ENCODE measurements around the gene ASTN2.
A peak's percentile ranks its signal among the peaks of the same experiment; 100 is the strongest.

ASTN2 gene

GRCh38 chr9:116585896-116586295, 829.0 kb downstream of the ASTN2 start:
- no peak for DNase-seq

- DNase-seq: no peak
Observed at GRCh38 chr9:116585204-116585603, 829.7 kb downstream of the ASTN2 start.

- no peak for DNase-seq
Observed at GRCh38 chr9:116580853-116581252, 834.0 kb downstream of the ASTN2 start.

- no peak for DNase-seq
Observed at GRCh38 chr9:116576386-116576785, 838.5 kb downstream of the ASTN2 start.

- no peak for DNase-seq
Observed at GRCh38 chr9:116574027-116574679, 840.7 kb downstream of the ASTN2 start.

GRCh38 chr9:116572095-116572748, 842.6 kb downstream of the ASTN2 start:
- DNase-seq: no peak

- DNase-seq: no peak
Observed at GRCh38 chr9:116569111-116569510, 845.7 kb downstream of the ASTN2 start.

- DNase-seq: no peak
Observed at GRCh38 chr9:116566677-116567488, 848.0 kb downstream of the ASTN2 start.

GRCh38 chr9:116565986-116566385, 848.9 kb downstream of the ASTN2 start:
- no peak for DNase-seq

GRCh38 chr9:116564266-116564793, 850.5 kb downstream of the ASTN2 start:
- no peak for DNase-seq

- no peak for DNase-seq
Observed at GRCh38 chr9:116558818-116559540, 855.9 kb downstream of the ASTN2 start.

- DNase-seq: no peak
Observed at GRCh38 chr9:116558035-116558434, 856.8 kb downstream of the ASTN2 start.

- DNase-seq: no peak
Observed at GRCh38 chr9:116555556-116556155, 859.2 kb downstream of the ASTN2 start.

- DNase-seq: no peak
Observed at GRCh38 chr9:116555119-116555518, 859.7 kb downstream of the ASTN2 start.

- no peak for DNase-seq
Observed at GRCh38 chr9:116550696-116551436, 864.0 kb downstream of the ASTN2 start.

GRCh38 chr9:116549786-116550660, 864.8 kb downstream of the ASTN2 start:
- no peak for DNase-seq

GRCh38 chr9:116549061-116549664, 865.7 kb downstream of the ASTN2 start:
- DNase-seq: peak; percentile 76

GRCh38 chr9:116547729-116548426, 867.0 kb downstream of the ASTN2 start:
- DNase-seq: no peak

- DNase-seq: no peak
Observed at GRCh38 chr9:116546711-116547581, 867.9 kb downstream of the ASTN2 start.
